Skeletal muscle cell (primary cell): ENCODE results near the gene MBL2.
A peak's percentile ranks its signal among the peaks of the same experiment; 100 is the strongest.

Source experiments
- DNase-seq: peaks from one replicate; pipeline ENCODE4 v3.0.0-alpha.2; 2010; ENCODE audit warnings: low read depth
- H3K4me3 ChIP-seq: 2 replicates; pipeline ENCODE4 v1.5.1; 2011; ENCODE audit warnings: low read depth, mild to moderate bottlenecking, control low read depth, low read length, moderate library complexity

The MBL2 gene

GRCh38 chr10:52774600-52775106 lies 2.1 kb upstream of the MBL2 start:
- H3K4me3 ChIP-seq = no peak overlapping the region
- no peak for DNase-seq

- no peak for DNase-seq
- no peak overlapping the region for H3K4me3 ChIP-seq
Observed at GRCh38 chr10:52774182-52774581, 1.6 kb upstream of the MBL2 start.

- DNase-seq = no peak
- no peak overlapping the region for H3K4me3 ChIP-seq
Observed at GRCh38 chr10:52771534-52772445, 794 bp downstream of the MBL2 start.

- DNase-seq = no peak
- H3K4me3 ChIP-seq = no peak overlapping the region
Observed at GRCh38 chr10:52770904-52771303, 1.7 kb downstream of the MBL2 start.

- no peak overlapping the region for H3K4me3 ChIP-seq
- no peak for DNase-seq
Observed at GRCh38 chr10:52769966-52770365, 2.6 kb downstream of the MBL2 start.

- no peak overlapping the region for H3K4me3 ChIP-seq
- no peak for DNase-seq
Observed at GRCh38 chr10:52768001-52768532, 4.5 kb downstream of the MBL2 start.

- no peak for DNase-seq
Observed at GRCh38 chr10:52762088-52762487, 10.5 kb downstream of the MBL2 start.

GRCh38 chr10:52759154-52759553 lies 13.4 kb downstream of the MBL2 start:
- no peak for DNase-seq
- no peak overlapping the region for H3K4me3 ChIP-seq

More at GRCh38 chr10:52762088-52762487, 10.5 kb downstream of the MBL2 start:
- no peak overlapping the region for H3K4me3 ChIP-seq

GRCh38 chr10:52758406-52758805 lies 14.2 kb downstream of the MBL2 start:
- DNase-seq = no peak
- no peak overlapping the region for H3K4me3 ChIP-seq

- DNase-seq = no peak
- no peak overlapping the region for H3K4me3 ChIP-seq
Observed at GRCh38 chr10:52757773-52758172, 14.8 kb downstream of the MBL2 start.

- no peak overlapping the region for H3K4me3 ChIP-seq
- DNase-seq = no peak
Observed at GRCh38 chr10:52756966-52757365, 15.6 kb downstream of the MBL2 start.

GRCh38 chr10:52756295-52756694 lies 16.3 kb downstream of the MBL2 start:
- no peak for DNase-seq
- H3K4me3 ChIP-seq = no peak overlapping the region

- no peak overlapping the region for H3K4me3 ChIP-seq
Observed at GRCh38 chr10:52755297-52756062, 17.1 kb downstream of the MBL2 start.

GRCh38 chr10:52752801-52753445 lies 19.7 kb downstream of the MBL2 start:
- DNase-seq = no peak
- no peak overlapping the region for H3K4me3 ChIP-seq

More at GRCh38 chr10:52755297-52756062, 17.1 kb downstream of the MBL2 start:
- peak; percentile 40 for DNase-seq

GRCh38 chr10:52752261-52752660 lies 20.3 kb downstream of the MBL2 start:
- DNase-seq = no peak
- H3K4me3 ChIP-seq = no peak overlapping the region

- no peak for DNase-seq
- H3K4me3 ChIP-seq = no peak overlapping the region
Observed at GRCh38 chr10:52751337-52751736, 21.2 kb downstream of the MBL2 start.

- no peak overlapping the region for H3K4me3 ChIP-seq
- DNase-seq = no peak
Observed at GRCh38 chr10:52750629-52751028, 22.0 kb downstream of the MBL2 start.

GRCh38 chr10:52747694-52748093 lies 24.9 kb downstream of the MBL2 start:
- H3K4me3 ChIP-seq = no peak overlapping the region

GRCh38 chr10:52746169-52746568 lies 26.4 kb downstream of the MBL2 start:
- no peak overlapping the region for H3K4me3 ChIP-seq
- no peak for DNase-seq

More at GRCh38 chr10:52747694-52748093, 24.9 kb downstream of the MBL2 start:
- no peak for DNase-seq
